Spleen (tissue), 11 donors: ENCODE results near the gene GTF2H2C_2.
"Not testable (repeated sequence)": the region's sequence is repeated elsewhere in the genome, so short reads cannot be mapped to it uniquely, and the experiment has no call there.

Experiments used
- DNase-seq: peaks from one replicate; pipeline ENCODE4 v3.0.0-alpha.2; 2020
- H3K27ac ChIP-seq, 8 donors: fragments of 200-600 bp; sonication (generic) in 7 of 8; 1 replicate in 4 of 8; 2 replicates in 4 of 8; pipeline versions ENCODE4 v1.5.0 to v1.8.0; 2016 to 2021; ENCODE audit warnings: inconsistent platforms in 4 of 8, mild to moderate bottlenecking in 4 of 8, moderate library complexity in 1 of 8
- H3K27me3 ChIP-seq, 7 donors: fragments of 200-600 bp; sonication (generic) in 6 of 7; replicated peaks in 1 of 7; 1 replicate in 4 of 7; 2 replicates in 3 of 7; pipeline versions ENCODE4 v1.5.0 to v1.8.0; 2016 to 2021; ENCODE audit warnings: inconsistent platforms in 3 of 7, mild to moderate bottlenecking in 1 of 7
- H3K36me3 ChIP-seq, 6 donors: fragments of 200-600 bp; sonication (generic) in 5 of 6; 1 replicate in 4 of 6; 2 replicates in 2 of 6; pipeline versions ENCODE4 v1.5.0 to v1.8.0; 2016 to 2021; ENCODE audit warnings: inconsistent platforms in 2 of 6
- H3K4me1 ChIP-seq, 6 donors: fragments of 200-600 bp; sonication (generic) in 5 of 6; 1 replicate in 3 of 6; 2 replicates in 3 of 6; pipeline versions ENCODE4 v1.5.0 to v1.8.0; 2016 to 2021; ENCODE audit warnings: inconsistent platforms in 3 of 6
- H3K4me3 ChIP-seq, 8 donors: fragments of 200-600 bp; sonication (generic) in 7 of 8; 1 replicate in 4 of 8; 2 replicates in 4 of 8; pipeline versions ENCODE4 v1.5.0 to v1.8.0; 2016 to 2021; ENCODE audit warnings: inconsistent platforms in 4 of 8, mild to moderate bottlenecking in 4 of 8, moderate library complexity in 2 of 8
- H3K9me3 ChIP-seq, 8 donors: fragments of 200-600 bp; sonication (generic) in 7 of 8; 1 replicate in 4 of 8; 2 replicates in 4 of 8; pipeline versions ENCODE4 v1.5.0 to v1.8.0; 2016 to 2021; ENCODE audit warnings: inconsistent platforms in 4 of 8
- POLR2AphosphoS5 ChIP-seq, 3 donors: sonication (generic); formaldehyde crosslinking; IDR thresholded peaks; one replicate each; pipeline ENCODE4 v1.5.1; 2017; ENCODE audit warnings: antibody characterized with exemption in 3 of 3
- WGBS, 5 donors: extraction: QIAGEN DNeasy Blood & Tissue Kit in 3 of 5; methylation state at CpG; one replicate each; pipeline versions ENCODE4 v1.1.5 to v1.1.7; 2013 to 2018; 5-methylcytosine and 5-hydroxymethylcytosine counted together
- intact Hi-C: fragments of 100-400 bp; cut with DNase I; formaldehyde crosslinking; loops from one replicate; pipeline ENCODE4 v1.15.0; 2023; ENCODE audit warnings: low total_unique reads
- TF ChIP-seq, protein P1 (sequence below), 11 experiments: fragments of 200-600 bp in 7 of 11; fragments of 450-650 bp in 4 of 11; sonication (generic) in 4 of 11; IDR thresholded peaks in 8 of 11; conservative IDR thresholded peaks in 3 of 11; 1 replicate in 7 of 11; 2 replicates in 4 of 11; pipeline versions ENCODE4 v1.4.0 to v1.8.0; 2016 to 2021; ENCODE audit warnings: antibody characterized with exemption in 11 of 11, inconsistent platforms in 4 of 11, mild to moderate bottlenecking in 1 of 11
- donor health status: healthy with polysubstance abuse.
- donor health status: DM: no; HTN: no; CAD: no; lungs with moderate emphysema.
- donor health status: DM: no; HTN: no; CAD: no.
- donor health status: Bipolar disorder and iron deficiency.
- donor health status: healthy.
- donor health status: DM: no; HTN: no; CAD: no.
- donor health status: DM: yes; HTN: yes; CAD: no.

GTF2H2C_2 gene

DNA sequence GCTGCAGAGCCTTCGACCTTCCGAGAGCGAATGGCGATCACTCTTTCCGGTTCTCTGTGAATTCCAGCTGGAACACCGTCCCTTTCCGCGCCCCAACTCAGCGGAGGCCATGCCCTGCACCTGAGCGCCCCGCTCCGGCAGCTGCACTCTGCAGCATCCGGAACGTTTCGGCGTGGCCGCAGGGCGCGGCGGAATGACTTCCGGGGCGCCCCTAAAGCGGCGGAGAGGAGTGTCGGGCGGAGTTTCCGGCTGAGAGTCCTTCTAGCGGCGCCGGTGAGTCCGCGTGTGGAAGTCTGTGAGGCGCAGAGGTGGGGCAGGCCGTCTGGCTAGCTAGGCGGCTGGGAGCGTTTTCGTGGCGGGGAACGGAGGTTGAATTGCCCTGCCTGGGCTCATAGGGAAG, at the start of gene GTF2H2C_2:
TSS of gene GTF2H2C_2 (plus strand) at position 252 of the 400 bp plus-strand sequence.
- WGBS, 5 donors = no CpG with 5 or more reads among the region's 39 CpGs
- intact Hi-C loops, H3K4me1 ChIP-seq, DNase-seq, H3K27ac ChIP-seq, H3K4me3 ChIP-seq, H3K27me3 ChIP-seq, H3K9me3 ChIP-seq, H3K36me3 ChIP-seq: not testable (repeated sequence)

DNA sequence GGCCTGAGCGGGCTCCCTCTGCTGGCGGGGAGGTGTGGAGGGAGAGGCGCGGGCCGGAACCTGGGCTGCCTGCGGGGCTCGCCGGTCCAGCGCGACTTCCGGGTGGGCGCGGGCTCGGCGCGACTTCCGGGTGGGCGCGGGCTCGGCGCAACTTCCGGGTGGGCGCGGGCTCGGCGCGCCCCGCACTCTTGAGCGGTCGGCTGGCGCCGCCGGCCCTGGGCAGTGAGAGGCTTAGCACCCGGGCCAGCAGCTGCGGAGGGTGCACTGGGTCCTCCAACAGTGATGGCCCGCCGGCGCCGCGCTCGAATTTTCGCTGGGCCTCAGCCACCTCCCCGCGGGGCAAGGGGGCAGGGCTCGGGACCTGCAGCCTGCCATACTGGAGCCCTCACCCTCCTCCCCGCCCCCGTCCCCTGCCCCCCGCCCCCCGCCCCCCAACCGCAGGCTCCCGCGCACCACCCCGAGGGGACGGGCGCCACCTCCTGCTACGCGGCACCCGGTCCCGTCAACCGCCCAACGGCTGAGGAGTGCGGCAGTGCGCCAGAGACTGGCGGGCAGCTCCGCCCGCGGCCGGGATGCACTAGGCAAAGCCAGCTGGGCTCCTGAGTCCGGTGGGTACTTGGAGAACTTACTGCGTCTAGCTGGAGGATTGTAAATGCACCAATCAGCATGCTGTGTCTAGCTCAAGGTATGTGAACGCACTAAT, 14.0 kb upstream of the GTF2H2C_2 start:
- peak in 2 of 3 donors; percentile 44 to 64 for TF ChIP-seq POLR2AphosphoS5 (IDR thresholded peaks at IDR 0.05)
- TF ChIP-seq, protein P1, sequence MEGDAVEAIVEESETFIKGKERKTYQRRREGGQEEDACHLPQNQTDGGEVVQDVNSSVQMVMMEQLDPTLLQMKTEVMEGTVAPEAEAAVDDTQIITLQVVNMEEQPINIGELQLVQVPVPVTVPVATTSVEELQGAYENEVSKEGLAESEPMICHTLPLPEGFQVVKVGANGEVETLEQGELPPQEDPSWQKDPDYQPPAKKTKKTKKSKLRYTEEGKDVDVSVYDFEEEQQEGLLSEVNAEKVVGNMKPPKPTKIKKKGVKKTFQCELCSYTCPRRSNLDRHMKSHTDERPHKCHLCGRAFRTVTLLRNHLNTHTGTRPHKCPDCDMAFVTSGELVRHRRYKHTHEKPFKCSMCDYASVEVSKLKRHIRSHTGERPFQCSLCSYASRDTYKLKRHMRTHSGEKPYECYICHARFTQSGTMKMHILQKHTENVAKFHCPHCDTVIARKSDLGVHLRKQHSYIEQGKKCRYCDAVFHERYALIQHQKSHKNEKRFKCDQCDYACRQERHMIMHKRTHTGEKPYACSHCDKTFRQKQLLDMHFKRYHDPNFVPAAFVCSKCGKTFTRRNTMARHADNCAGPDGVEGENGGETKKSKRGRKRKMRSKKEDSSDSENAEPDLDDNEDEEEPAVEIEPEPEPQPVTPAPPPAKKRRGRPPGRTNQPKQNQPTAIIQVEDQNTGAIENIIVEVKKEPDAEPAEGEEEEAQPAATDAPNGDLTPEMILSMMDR (IDR thresholded peaks at IDR 0.05 in 8 of 11, conservative IDR thresholded peaks at IDR 0.05 in 3 of 11) = peak in 2 of 11 experiments; percentile 14 to 35
- 0 to 1% (median 0%) methylated on average over 2 to 33 of the region's 71 CpGs; no CpG with 5 or more reads in 2 of the 5 donors for WGBS, 5 donors
- H3K36me3 ChIP-seq, H3K4me1 ChIP-seq, H3K9me3 ChIP-seq, H3K27me3 ChIP-seq, intact Hi-C loops: not testable (repeated sequence)
- peak overlapping the region in 7 of 8 donors; percentile 36 to 87 (median 76) for H3K27ac ChIP-seq
- H3K4me3 ChIP-seq = peak overlapping the region; percentile 16 to 71 (median 44)
- DNase-seq = peak; percentile 86

- intact Hi-C loops = not testable (repeated sequence)
Observed at GRCh38 chr5:70421322-70421721, 6.2 kb downstream of the GTF2H2C_2 start.

GRCh38 chr5:70423215-70423614, 8.0 kb downstream of the GTF2H2C_2 start:
- H3K36me3 ChIP-seq, H3K27ac ChIP-seq, H3K4me3 ChIP-seq, DNase-seq, H3K9me3 ChIP-seq, H3K27me3 ChIP-seq, intact Hi-C loops, H3K4me1 ChIP-seq: not testable (repeated sequence)
- no CpG with 5 or more reads among the region's 3 CpGs for WGBS, 5 donors

More at GRCh38 chr5:70421322-70421721, 6.2 kb downstream of the GTF2H2C_2 start:
- H3K4me3 ChIP-seq, H3K27me3 ChIP-seq, H3K4me1 ChIP-seq, DNase-seq, H3K36me3 ChIP-seq, H3K27ac ChIP-seq, H3K9me3 ChIP-seq: not testable (repeated sequence)
- no CpG with 5 or more reads among the region's 1 CpG for WGBS, 5 donors

DNA sequence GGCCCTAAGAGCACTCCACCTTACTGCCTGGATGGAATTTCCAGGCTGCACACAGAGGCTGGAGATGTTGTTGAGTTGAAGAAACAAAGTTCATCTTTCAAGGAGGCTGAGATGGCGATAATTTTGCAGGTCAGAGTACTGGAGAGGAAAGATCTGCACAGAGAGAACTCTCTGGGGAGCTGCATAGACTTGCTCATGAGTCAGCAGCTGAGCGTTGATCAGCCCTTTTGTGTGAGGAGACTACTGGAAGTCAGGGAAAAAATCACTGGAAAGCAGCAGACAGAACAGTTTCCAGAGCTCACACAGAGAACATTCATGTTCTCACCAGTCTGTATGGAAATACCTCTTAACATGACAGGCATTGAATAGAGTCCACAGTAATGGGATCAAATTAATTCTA, 23.4 kb downstream of the GTF2H2C_2 start:
- H3K9me3 ChIP-seq, H3K4me3 ChIP-seq, DNase-seq, H3K4me1 ChIP-seq, intact Hi-C loops, H3K27me3 ChIP-seq, H3K27ac ChIP-seq: not testable (repeated sequence)
- WGBS, 5 donors = no CpG with 5 or more reads among the region's 2 CpGs
- peaks cover 0 to 14% (median 0%) of the 10 kb centered on the region in 6 donors for H3K36me3 ChIP-seq

- H3K4me1 ChIP-seq, H3K36me3 ChIP-seq, H3K27ac ChIP-seq, DNase-seq, H3K27me3 ChIP-seq, H3K4me3 ChIP-seq, H3K9me3 ChIP-seq, intact Hi-C loops: not testable (repeated sequence)
- WGBS, 5 donors = 80% methylated on average over 1 of the region's 1 CpG; no CpG with 5 or more reads in 4 of the 5 donors
Observed at GRCh38 chr5:70449565-70449964, 34.4 kb downstream of the GTF2H2C_2 start.

GRCh38 chr5:70451249-70451984, 36.2 kb downstream of the GTF2H2C_2 start:
- H3K27me3 ChIP-seq, DNase-seq, H3K9me3 ChIP-seq, intact Hi-C loops, H3K27ac ChIP-seq, H3K4me1 ChIP-seq, H3K36me3 ChIP-seq, H3K4me3 ChIP-seq: not testable (repeated sequence)
- no CpG with 5 or more reads among the region's 7 CpGs for WGBS, 5 donors

DNA sequence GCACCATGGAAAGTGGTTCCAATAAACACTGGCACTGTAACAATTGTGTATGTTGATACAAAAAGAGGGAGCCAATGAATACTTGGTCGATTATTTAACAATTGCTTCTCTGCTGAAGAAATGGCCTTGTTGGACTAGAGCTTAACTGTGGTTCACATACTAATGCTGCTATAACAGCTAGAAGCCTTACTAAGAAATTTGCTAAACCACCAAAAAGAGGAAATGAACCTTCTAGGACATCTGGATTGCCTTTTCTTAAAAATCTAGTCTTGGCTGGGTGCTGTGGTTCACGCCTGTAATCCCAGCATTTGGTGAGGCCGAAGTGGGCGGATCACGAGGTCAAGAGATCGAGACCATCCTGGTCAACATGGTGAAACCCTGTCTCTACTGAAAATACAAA, 41.9 kb downstream of the GTF2H2C_2 start:
- H3K9me3 ChIP-seq, H3K4me1 ChIP-seq, intact Hi-C loops, H3K27ac ChIP-seq, DNase-seq, H3K4me3 ChIP-seq, H3K27me3 ChIP-seq, H3K36me3 ChIP-seq: not testable (repeated sequence)
- no CpG with 5 or more reads among the region's 6 CpGs for WGBS, 5 donors

GRCh38 chr5:70459188-70459587, 44.0 kb downstream of the GTF2H2C_2 start:
- H3K4me1 ChIP-seq, intact Hi-C loops, H3K9me3 ChIP-seq, H3K27ac ChIP-seq, H3K27me3 ChIP-seq, H3K4me3 ChIP-seq, H3K36me3 ChIP-seq: not testable (repeated sequence)
- 86 to 100% (median 94%) methylated on average over 2 to 8 of the region's 13 CpGs for WGBS, 5 donors
- DNase-seq = peak; percentile 24

DNA sequence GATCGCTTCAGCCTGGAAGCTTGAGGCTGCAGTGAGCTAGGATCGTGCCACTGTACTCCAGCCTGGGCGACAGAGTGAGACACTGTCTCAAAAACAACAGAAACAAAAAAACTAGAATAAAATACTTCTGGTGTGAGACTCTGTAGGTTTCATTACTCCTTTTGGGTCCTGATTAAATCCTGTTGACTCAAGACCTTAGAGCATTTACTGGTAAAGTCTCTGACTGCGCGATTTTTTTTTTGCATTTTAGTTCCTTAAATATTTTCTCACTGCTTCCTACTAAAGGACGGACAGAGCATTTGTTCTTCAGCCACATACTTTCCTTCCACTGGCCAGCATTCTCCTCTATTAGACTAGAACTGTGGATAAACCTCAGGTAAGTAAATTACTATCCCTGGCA, 46.8 kb downstream of the GTF2H2C_2 start:
- WGBS, 5 donors = no CpG with 5 or more reads among the region's 6 CpGs
- H3K9me3 ChIP-seq, intact Hi-C loops, H3K4me1 ChIP-seq, DNase-seq, H3K4me3 ChIP-seq, H3K27ac ChIP-seq, H3K27me3 ChIP-seq, H3K36me3 ChIP-seq: not testable (repeated sequence)
